OCI-LY7 (cell line): ENCODE measurements around the gene SNRPD3.
"Not testable (repeated sequence)": the region's sequence is repeated elsewhere in the genome, so short reads cannot be mapped to it uniquely, and the experiment has no call there.

Experiments
- CTCF ChIP-seq: fragments of 200-600 bp; sonication (generic); conservative IDR thresholded peaks from 2 replicates; pipeline ENCODE4 v1.5.1; 2014; ENCODE audit warnings: mild to moderate bottlenecking, antibody characterized with exemption, low read length, moderate library complexity, mixed read lengths
- EZH2phosphoT487 ChIP-seq: fragments of 200-600 bp; sonication (generic); IDR thresholded peaks from 2 replicates; pipeline ENCODE4 v1.6.1; 2018; ENCODE audit warnings: low read depth, borderline replicate concordance, mild to moderate bottlenecking, mixed run types, antibody characterized with exemption, low read length, moderate library complexity, mixed read lengths

GRCh38 chr22:24602847-24603769 is 47.3 kb downstream of the SNRPD3 start, which contains the start of gene GGT1:
- TF ChIP-seq CTCF, EZH2phosphoT487: not testable (repeated sequence)
